ENCODE measurements around the gene TGFB2.
"Not testable (repeated sequence)": the region's sequence is repeated elsewhere in the genome, so short reads cannot be mapped to it uniquely, and the experiment has no call there.

Gene TGFB2

GRCh38 chr1:218317061-218317460 lies 28.1 kb upstream of the TGFB2 start:
- H3K27ac ChIP-seq = no peak overlapping the region

DNA sequence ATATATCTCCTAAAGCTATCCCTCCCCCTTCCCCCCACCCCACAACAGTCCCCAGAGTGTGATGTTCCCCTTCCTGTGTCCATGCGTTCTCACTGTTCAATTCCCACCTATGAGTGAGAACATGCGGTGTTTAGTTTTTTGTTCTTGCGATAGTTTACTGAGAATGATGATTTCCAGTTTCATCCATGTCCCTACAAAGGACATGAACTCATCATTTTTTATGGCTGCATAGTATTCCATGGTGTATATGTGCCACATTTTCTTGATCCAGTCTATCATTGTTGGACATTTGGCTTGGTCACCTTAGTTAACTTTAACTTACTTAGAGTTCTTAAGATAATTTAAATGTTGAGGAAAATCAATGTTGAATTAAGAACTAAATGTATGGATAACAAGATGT lies 25.0 kb upstream of the TGFB2 start:
- not testable (repeated sequence) for H3K27ac ChIP-seq

More at GRCh38 chr1:218317061-218317460, 28.1 kb upstream of the TGFB2 start:
- TF ChIP-seq CTCF (conservative IDR thresholded peaks at IDR 0.05) (no peak), ZFX (IDR thresholded peaks at IDR 0.05) (no peak)

DNA sequence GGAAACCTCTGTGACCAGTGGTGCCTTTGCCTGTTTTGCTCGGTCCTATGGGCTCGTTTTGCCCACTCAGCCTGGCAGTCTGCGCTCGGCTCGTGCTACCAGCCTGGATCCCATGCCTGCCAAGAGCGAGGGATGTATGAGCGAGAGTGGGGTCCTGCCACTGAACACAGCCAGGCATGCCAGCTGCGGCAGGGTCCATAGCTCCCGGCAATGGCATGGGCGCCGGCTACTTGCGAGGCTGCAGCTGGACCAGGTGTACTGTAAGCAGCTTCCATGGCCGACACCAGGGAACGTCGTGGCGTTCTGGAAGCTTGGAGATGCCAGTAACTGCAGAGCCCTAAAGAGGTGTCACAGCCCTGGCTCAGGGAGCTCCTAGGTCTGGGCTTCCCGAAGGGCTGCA lies 22.4 kb upstream of the TGFB2 start:
- H3K27ac ChIP-seq = no peak overlapping the region

GRCh38 chr1:218323568-218324225 lies 21.4 kb upstream of the TGFB2 start:
- TF ChIP-seq CTCF (conservative IDR thresholded peaks at IDR 0.05) (no peak), ZFX (IDR thresholded peaks at IDR 0.05) (no peak)
- no peak overlapping the region for H3K27ac ChIP-seq

More for the DNA sequence above, 22.4 kb upstream of the TGFB2 start:
- no peak for TF ChIP-seq ZFX (IDR thresholded peaks at IDR 0.05)
- TF ChIP-seq CTCF (conservative IDR thresholded peaks at IDR 0.05) = no peak

GRCh38 chr1:218324226-218324580 lies 20.9 kb upstream of the TGFB2 start:
- no peak overlapping the region for H3K27ac ChIP-seq
- TF ChIP-seq CTCF (conservative IDR thresholded peaks at IDR 0.05) (no peak), ZFX (IDR thresholded peaks at IDR 0.05) (no peak)

GRCh38 chr1:218328769-218329168 lies 16.4 kb upstream of the TGFB2 start:
- H3K27ac ChIP-seq = no peak overlapping the region
- no peak for TF ChIP-seq CTCF (conservative IDR thresholded peaks at IDR 0.05)
- no peak for TF ChIP-seq ZFX (IDR thresholded peaks at IDR 0.05)

GRCh38 chr1:218330043-218330623 lies 15.0 kb upstream of the TGFB2 start:
- H3K27ac ChIP-seq = no peak overlapping the region
- TF ChIP-seq CTCF (conservative IDR thresholded peaks at IDR 0.05) (peak; percentile 77), ZFX (IDR thresholded peaks at IDR 0.05) (no peak)

DNA sequence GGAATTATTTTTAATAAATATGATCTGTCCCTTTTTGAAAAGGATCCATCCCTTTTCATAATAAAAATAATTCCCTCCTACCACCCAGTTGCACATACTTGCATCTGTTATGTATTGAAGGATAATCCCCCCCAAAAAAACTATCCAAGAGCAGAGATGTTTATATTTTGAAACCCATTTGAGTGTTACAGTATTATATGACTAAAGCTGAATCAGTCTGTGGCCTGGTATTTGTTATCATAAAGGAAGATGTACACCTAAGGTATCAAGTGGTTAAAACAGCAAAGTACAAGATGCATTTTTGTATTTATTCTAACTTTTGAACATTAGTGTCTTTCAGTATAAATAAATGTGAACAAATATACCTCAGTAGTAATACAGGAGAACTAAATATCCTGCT lies 12.7 kb upstream of the TGFB2 start:
- TF ChIP-seq ZFX (IDR thresholded peaks at IDR 0.05) = no peak
- no peak for TF ChIP-seq CTCF (conservative IDR thresholded peaks at IDR 0.05)
- no peak overlapping the region for H3K27ac ChIP-seq
